Natural killer cell (primary cell): ENCODE results near the gene CCL2. TPM values are rescaled to one million over a fixed set of nuclear protein-coding genes. Genes with fewer than 3 reads are reported as not detected.

Experiments used
- ATAC-seq, 3 donors: fragments of 150-1000 bp in 2 of 3; fragments of 200-7000 bp in 1 of 3; cut with Tn5 transposase; 1 replicate in 1 of 3; 2 replicates in 2 of 3; pipeline ENCODE4 v1.10.0; 2021; ENCODE audit warnings: mild to moderate bottlenecking in 2 of 3, moderate library complexity in 2 of 3
- DNase-seq, 2 donors: peaks; one replicate each; pipeline versions ENCODE4 v3.0.0 to v3.0.0-alpha.2; 2013 to 2021; ENCODE audit warnings: mixed read lengths in 1 of 2
- H3K27ac ChIP-seq: one replicate; pipeline ENCODE4 v1.5.1; 2013; ENCODE audit warnings: mild to moderate bottlenecking, low read length
- H3K27me3 ChIP-seq: one replicate; pipeline ENCODE4 v1.6.1; 2013; ENCODE audit warnings: low read length; ENCODE audit not compliant: control insufficient read depth, insufficient read depth
- H3K36me3 ChIP-seq: one replicate; pipeline ENCODE4 v1.6.1; 2013; ENCODE audit warnings: low read length; ENCODE audit not compliant: control insufficient read depth, insufficient read depth
- H3K4me1 ChIP-seq: one replicate; pipeline ENCODE4 v1.6.1; 2013; ENCODE audit warnings: low read length; ENCODE audit not compliant: control insufficient read depth, insufficient read depth
- H3K4me3 ChIP-seq: one replicate; pipeline ENCODE4 v1.5.1; 2013; ENCODE audit warnings: low read length
- H3K9me3 ChIP-seq: one replicate; pipeline ENCODE4 v1.6.1; 2013; ENCODE audit warnings: low read length; ENCODE audit not compliant: control insufficient read depth, insufficient read depth
- H3K27ac Mint-ChIP-seq, 2 donors: one replicate each; pipeline ENCODE4 v1.8.0; 2022; ENCODE audit warnings: mild to moderate bottlenecking in 2 of 2, mixed read lengths in 2 of 2, moderate library complexity in 1 of 2
- H3K27me3 Mint-ChIP-seq, 2 donors: one replicate each; pipeline ENCODE4 v1.8.0; 2022; ENCODE audit warnings: low read depth in 2 of 2, mixed read lengths in 2 of 2
- H3K36me3 Mint-ChIP-seq: one replicate; pipeline ENCODE4 v1.8.0; 2022; ENCODE audit warnings: mixed read lengths
- H3K4me1 Mint-ChIP-seq, 2 donors: one replicate each; pipeline ENCODE4 v1.8.0; 2022; ENCODE audit warnings: mixed read lengths in 2 of 2
- H3K4me3 Mint-ChIP-seq: one replicate; pipeline ENCODE4 v1.8.0; 2022; ENCODE audit warnings: mild to moderate bottlenecking, moderate library complexity, mixed read lengths
- H3K9me3 Mint-ChIP-seq, 2 donors: one replicate each; pipeline ENCODE4 v1.8.0; 2022; ENCODE audit warnings: mixed read lengths in 2 of 2
- WGBS: methylation state at CpG from one replicate; pipeline ENCODE4 v1.1.7; 2013; ENCODE audit warnings: missing lambda C conversion rate; ENCODE audit not compliant: insufficient coverage; 5-methylcytosine and 5-hydroxymethylcytosine counted together
- intact Hi-C: fragments of 100-400 bp; cut with micrococcal nuclease; formaldehyde crosslinking; loops from one replicate; pipeline ENCODE4 v1.14.2; 2022
- total RNA-seq, 4 donors: library from RNA; stranded (reverse); fragments of 120-200 nt in 1 of 4; gene quantifications; one replicate each; pipeline versions ENCODE4 v1.2.3 to v1.2.4, GENCODE V29; 2013 to 2022
- TF ChIP-seq, protein P1 (sequence below): fragments of 200-600 bp; IDR thresholded peaks from one replicate; pipeline ENCODE4 v1.8.0; 2022; ENCODE audit warnings: antibody characterized with exemption

The CCL2 gene
- total RNA-seq, 3 donors from 2014 or later (not counting 1 experiment from before 2014, with no cell fraction given): not detected

DNA sequence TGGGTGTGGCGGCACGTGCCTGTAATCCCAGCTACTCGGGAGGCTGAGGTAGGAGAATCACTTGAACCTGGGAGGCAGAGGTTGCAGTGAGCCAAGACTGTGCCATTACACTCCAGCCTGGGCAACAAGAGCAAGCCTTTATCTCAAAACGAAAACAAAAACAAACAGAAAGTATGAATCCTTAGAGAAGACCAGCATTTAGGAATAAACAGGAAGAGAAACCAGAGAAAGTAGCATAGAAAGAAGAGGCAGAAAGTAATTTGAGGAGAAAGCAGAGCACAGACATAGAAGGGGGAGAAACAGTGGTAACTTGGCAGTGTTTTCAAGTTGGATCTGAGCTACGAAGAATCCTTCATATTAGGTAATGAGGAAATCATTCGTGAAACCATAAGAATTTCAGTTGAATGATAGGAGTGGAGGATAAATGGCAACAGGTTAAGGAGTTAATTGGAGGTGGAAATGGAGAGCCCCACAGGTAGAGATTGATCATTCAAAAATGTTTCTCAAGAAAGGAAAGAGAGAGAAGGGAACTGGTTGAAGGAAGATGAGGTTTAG lies 9.7 kb upstream of the CCL2 start:
- H3K27me3 ChIP-seq: no peaks in the 10 kb centered on the region
- Mint-ChIP-seq H3K4me3 (no peak overlapping the region), H3K27ac (no peak overlapping the region), H3K4me1 (no peaks in the 10 kb centered on the region), H3K27me3 (peaks cover 3 to 6% of the 10 kb centered on the region in 2 donors), H3K36me3 (no peaks in the 10 kb centered on the region), H3K9me3 (no peaks in the 10 kb centered on the region)
- no peaks in the 10 kb centered on the region for H3K9me3 ChIP-seq
- ATAC-seq: no peak
- H3K27ac ChIP-seq: no peak overlapping the region
- DNase-seq: no peak
- no peak overlapping the region for H3K4me3 ChIP-seq
- TF ChIP-seq, protein P1, sequence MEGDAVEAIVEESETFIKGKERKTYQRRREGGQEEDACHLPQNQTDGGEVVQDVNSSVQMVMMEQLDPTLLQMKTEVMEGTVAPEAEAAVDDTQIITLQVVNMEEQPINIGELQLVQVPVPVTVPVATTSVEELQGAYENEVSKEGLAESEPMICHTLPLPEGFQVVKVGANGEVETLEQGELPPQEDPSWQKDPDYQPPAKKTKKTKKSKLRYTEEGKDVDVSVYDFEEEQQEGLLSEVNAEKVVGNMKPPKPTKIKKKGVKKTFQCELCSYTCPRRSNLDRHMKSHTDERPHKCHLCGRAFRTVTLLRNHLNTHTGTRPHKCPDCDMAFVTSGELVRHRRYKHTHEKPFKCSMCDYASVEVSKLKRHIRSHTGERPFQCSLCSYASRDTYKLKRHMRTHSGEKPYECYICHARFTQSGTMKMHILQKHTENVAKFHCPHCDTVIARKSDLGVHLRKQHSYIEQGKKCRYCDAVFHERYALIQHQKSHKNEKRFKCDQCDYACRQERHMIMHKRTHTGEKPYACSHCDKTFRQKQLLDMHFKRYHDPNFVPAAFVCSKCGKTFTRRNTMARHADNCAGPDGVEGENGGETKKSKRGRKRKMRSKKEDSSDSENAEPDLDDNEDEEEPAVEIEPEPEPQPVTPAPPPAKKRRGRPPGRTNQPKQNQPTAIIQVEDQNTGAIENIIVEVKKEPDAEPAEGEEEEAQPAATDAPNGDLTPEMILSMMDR: no peak
- WGBS: 92% methylated on average over 6 of the region's 6 CpGs
- intact Hi-C loops: no loop called here
- H3K4me1 ChIP-seq: peaks cover 12% of the 10 kb centered on the region
- H3K36me3 ChIP-seq: no peaks in the 10 kb centered on the region

DNA sequence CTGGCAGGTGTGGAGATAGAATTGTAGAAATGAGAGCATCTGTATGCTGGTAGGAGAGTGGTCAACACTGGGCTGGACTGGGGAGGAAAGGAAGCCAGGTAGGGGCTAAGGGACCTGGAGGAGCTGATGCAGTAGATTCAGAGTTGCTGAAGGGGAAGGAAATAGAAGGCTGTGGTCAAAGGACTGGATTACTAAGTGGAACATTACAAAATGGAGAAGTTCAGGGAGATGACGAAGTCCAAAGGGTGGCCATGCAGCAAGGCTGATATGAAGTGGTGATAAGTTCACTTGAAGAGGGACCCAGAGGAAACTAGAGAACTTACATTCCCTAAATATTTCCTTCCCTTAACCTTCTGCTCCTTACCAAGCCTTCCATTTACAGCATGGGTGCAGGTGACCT lies 8.6 kb upstream of the CCL2 start:
- Histone ChIP-seq H3K4me1 (peaks cover 10% of the 10 kb centered on the region), H3K27ac (no peak overlapping the region), H3K27me3 (no peaks in the 10 kb centered on the region), H3K36me3 (no peaks in the 10 kb centered on the region), H3K4me3 (no peak overlapping the region), H3K9me3 (no peaks in the 10 kb centered on the region)
- WGBS: 27% methylated on average over 1 of the region's 1 CpG
- TF ChIP-seq, protein P1: no peak
- H3K9me3 Mint-ChIP-seq: no peaks in the 10 kb centered on the region
- H3K4me3 Mint-ChIP-seq: no peak overlapping the region
- intact Hi-C loops: no loop called here
- no peak overlapping the region for H3K27ac Mint-ChIP-seq
- H3K36me3 Mint-ChIP-seq: no peaks in the 10 kb centered on the region
- ATAC-seq (peak in 2 of 3 donors; percentile 32 to 79), DNase-seq (no peak)
- H3K4me1 Mint-ChIP-seq: no peaks in the 10 kb centered on the region
- peaks cover 7 to 12% of the 10 kb centered on the region in 2 donors for H3K27me3 Mint-ChIP-seq

DNA sequence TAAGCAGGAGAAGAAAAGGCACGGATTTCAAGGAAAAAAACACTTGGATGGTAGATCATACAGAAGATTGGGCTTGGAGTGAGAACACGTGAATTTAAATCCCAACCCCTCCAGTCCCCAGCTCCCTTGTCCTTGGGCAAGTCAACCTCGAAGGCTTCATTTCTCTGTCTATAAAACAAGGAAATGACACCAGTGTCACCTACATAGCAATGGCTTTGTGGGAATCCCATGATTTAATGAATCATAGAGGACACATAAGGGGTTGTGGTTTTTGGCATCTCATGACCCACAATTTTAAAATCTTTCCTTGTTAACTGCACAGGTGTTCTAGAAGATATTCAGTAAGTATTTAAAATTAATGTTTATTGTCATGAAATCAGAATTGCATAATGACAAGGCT lies 8.2 kb upstream of the CCL2 start:
- ATAC-seq: no peak
- WGBS: 34% methylated on average over 2 of the region's 3 CpGs
- TF ChIP-seq, protein P1: no peak
- no peaks in the 10 kb centered on the region for H3K9me3 Mint-ChIP-seq
- intact Hi-C loops: no loop called here
- no peaks in the 10 kb centered on the region for H3K36me3 Mint-ChIP-seq
- Histone ChIP-seq H3K9me3 (no peaks in the 10 kb centered on the region), H3K4me3 (no peak overlapping the region), H3K36me3 (no peaks in the 10 kb centered on the region), H3K27ac (no peak overlapping the region), H3K4me1 (peaks cover 11% of the 10 kb centered on the region), H3K27me3 (no peaks in the 10 kb centered on the region)
- no peaks in the 10 kb centered on the region for H3K4me1 Mint-ChIP-seq
- peaks cover 7 to 12% of the 10 kb centered on the region in 2 donors for H3K27me3 Mint-ChIP-seq
- no peak for DNase-seq
- no peak overlapping the region for H3K27ac Mint-ChIP-seq
- no peak overlapping the region for H3K4me3 Mint-ChIP-seq

DNA sequence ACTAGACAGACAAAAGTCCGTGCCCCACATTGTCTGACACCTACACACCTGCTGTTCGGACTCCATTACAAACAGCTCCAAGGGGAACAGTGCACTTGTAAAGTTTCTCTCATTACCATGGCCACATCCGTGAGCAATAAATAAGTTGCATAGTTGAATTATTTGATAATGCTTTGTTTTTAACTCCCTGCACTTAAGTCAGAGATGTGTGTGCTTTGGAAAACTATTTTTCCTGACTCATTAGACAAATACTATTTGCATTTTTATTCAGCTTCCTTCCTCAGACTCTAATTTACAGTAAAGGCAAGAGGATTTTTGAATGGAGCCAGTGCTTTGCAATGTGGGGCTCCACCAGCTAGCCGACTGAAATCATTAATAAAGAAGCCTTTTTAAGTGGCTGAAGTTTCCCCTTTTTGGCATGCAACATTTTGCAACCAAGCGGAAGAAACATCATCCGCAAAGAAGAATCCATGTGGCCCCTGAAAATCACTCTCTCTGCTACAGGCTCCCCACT lies 6.5 kb upstream of the CCL2 start:
- Histone ChIP-seq H3K4me1 (peaks cover 14% of the 10 kb centered on the region), H3K4me3 (no peak overlapping the region), H3K27ac (no peak overlapping the region), H3K9me3 (no peaks in the 10 kb centered on the region), H3K36me3 (no peaks in the 10 kb centered on the region), H3K27me3 (no peaks in the 10 kb centered on the region)
- H3K36me3 Mint-ChIP-seq: no peaks in the 10 kb centered on the region
- H3K4me3 Mint-ChIP-seq: no peak overlapping the region
- TF ChIP-seq, protein P1: no peak
- ATAC-seq (no peak), DNase-seq (no peak)
- 75% methylated on average over 5 of the region's 6 CpGs for WGBS
- no peaks in the 10 kb centered on the region for H3K9me3 Mint-ChIP-seq
- H3K27ac Mint-ChIP-seq: no peak overlapping the region
- no peaks in the 10 kb centered on the region for H3K4me1 Mint-ChIP-seq
- peaks cover 18 to 20% of the 10 kb centered on the region in 2 donors for H3K27me3 Mint-ChIP-seq
- intact Hi-C loops: no loop called here
